Stomach (tissue), 9 donors: ENCODE results near the gene RABGAP1L. TPM values are rescaled to one million over a fixed set of nuclear protein-coding genes. Genes with fewer than 3 reads are reported as not detected.

ENCODE experiments used
- DNase-seq, 2 donors: peaks; one replicate each; pipeline versions ENCODE4 v3.0.0 to v3.0.0-alpha.2; 2013 to 2019
- H3K27ac ChIP-seq, 5 donors: fragments of 200-600 bp in 4 of 5; sonication (generic) in 4 of 5; one replicate each; pipeline ENCODE4 v1.5.1; 2013 to 2019; ENCODE audit warnings: mild to moderate bottlenecking in 1 of 5, moderate library complexity in 1 of 5
- H3K27me3 ChIP-seq, 3 donors: fragments of 200-600 bp; sonication (generic); one replicate each; pipeline ENCODE4 v1.5.1; 2017 to 2019; ENCODE audit warnings: mixed run types in 1 of 3
- H3K36me3 ChIP-seq, 4 donors: fragments of 200-600 bp; sonication (generic); 1 replicate in 3 of 4; 2 replicates in 1 of 4; pipeline ENCODE4 v1.5.1; 2016 to 2019
- H3K4me1 ChIP-seq, 4 donors: fragments of 200-600 bp; sonication (generic); one replicate each; pipeline ENCODE4 v1.5.1; 2016 to 2019
- H3K4me3 ChIP-seq, 4 donors: fragments of 200-600 bp; sonication (generic) in 3 of 4; one replicate each; pipeline ENCODE4 v1.5.1; 2016 to 2019; ENCODE audit warnings: mild to moderate bottlenecking in 1 of 4
- H3K9me3 ChIP-seq, 4 donors: fragments of 200-600 bp; sonication (generic); one replicate each; pipeline ENCODE4 v1.5.1; 2016 to 2019
- CTCF ChIP-seq, 7 experiments: fragments of 450-650 bp in 4 of 7; fragments of 200-600 bp in 3 of 7; sonication (generic) in 3 of 7; IDR thresholded peaks; one replicate each; pipeline ENCODE4 v1.5.1; 2016 to 2019; ENCODE audit warnings: antibody characterized with exemption in 7 of 7, control low read depth in 2 of 7, mild to moderate bottlenecking in 1 of 7
- EP300 ChIP-seq: sonication (generic); formaldehyde crosslinking; IDR thresholded peaks from one replicate; pipeline ENCODE4 v1.6.1; 2017; ENCODE audit warnings: antibody characterized with exemption
- POLR2A ChIP-seq, 4 donors: fragments of 450-650 bp; IDR thresholded peaks; one replicate each; pipeline ENCODE4 v1.6.1; 2016; ENCODE audit warnings: antibody characterized with exemption in 4 of 4, control low read depth in 2 of 4, mild to moderate bottlenecking in 1 of 4, moderate library complexity in 1 of 4
- POLR2AphosphoS5 ChIP-seq, 3 donors: sonication (generic); formaldehyde crosslinking; IDR thresholded peaks; one replicate each; pipeline ENCODE4 v1.6.1; 2016; ENCODE audit warnings: antibody characterized with exemption in 3 of 3
- WGBS, 5 donors: extraction: QIAGEN DNeasy Blood & Tissue Kit in 3 of 5; methylation state at CpG; one replicate each; pipeline versions ENCODE4 v1.1.5 to v1.1.7; 2013 to 2018; 5-methylcytosine and 5-hydroxymethylcytosine counted together
- intact Hi-C: fragments of 100-400 bp; cut with DNase I; formaldehyde crosslinking; loops from one replicate; pipeline ENCODE4 v1.15.1; 2023; ENCODE audit warnings: low total_unique reads
- polyA plus RNA-seq, 3 donors: library from polyadenylated mRNA; stranded (reverse); fragments of 200-250 nt; gene quantifications; one replicate each; pipeline ENCODE4 v1.2.3, GENCODE V29; 2013
- total RNA-seq, 5 donors: library from RNA; depleted of rRNA; stranded (reverse); fragments of >200 nt; gene quantifications; one replicate each; pipeline versions ENCODE4 v1.1.0 to v1.2.3, GENCODE V29; 2014 to 2016
- donor health status: healthy with polysubstance abuse.
- donor health status: Bipolar disorder and iron deficiency.
- donor health status: healthy.

The RABGAP1L gene
- total and polyA plus RNA-seq, 8 donors: 14.2 to 238 (median 57.9) TPM

- no peak for DNase-seq
- WGBS, 5 donors: 86 to 100% (median 100%) methylated on average over 1 of the region's 1 CpG
Observed at GRCh38 chr1:174322202-174322862, 163.0 kb downstream of the RABGAP1L start.

DNA sequence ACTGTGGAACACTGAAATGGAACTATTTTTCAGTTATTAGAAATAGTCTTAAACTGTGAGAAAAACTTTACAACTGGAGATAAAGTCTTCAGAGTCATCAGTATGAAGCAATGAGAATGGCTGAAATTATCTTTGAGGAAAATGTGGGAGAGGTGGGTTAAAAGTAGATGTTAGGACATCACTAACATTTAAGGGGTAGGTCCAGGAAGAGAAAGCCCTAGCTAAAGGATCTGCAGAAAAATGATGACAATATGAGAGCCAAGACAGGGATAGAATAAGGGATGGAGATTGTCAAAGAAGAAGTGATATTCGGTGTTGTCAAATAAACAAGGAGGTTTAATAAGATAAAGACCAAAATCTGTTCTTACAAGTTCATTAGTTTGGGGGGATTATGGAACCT, 165.2 kb downstream of the RABGAP1L start:
- no peak overlapping the region for H3K4me3 ChIP-seq
- H3K27me3 ChIP-seq: no peaks in the 10 kb centered on the region
- no peak for DNase-seq
- no peaks in the 10 kb centered on the region for H3K4me1 ChIP-seq
- H3K36me3 ChIP-seq: peaks cover 3 to 21% (median 15%) of the 10 kb centered on the region in 4 donors
- 88 to 98% (median 95%) methylated on average over 1 of the region's 1 CpG for WGBS, 5 donors
- TF ChIP-seq POLR2AphosphoS5 (IDR thresholded peaks at IDR 0.05) (no peak), POLR2A (IDR thresholded peaks at IDR 0.05) (no peak), EP300 (no peak), CTCF (IDR thresholded peaks at IDR 0.05) (no peak)
- no peak overlapping the region for H3K27ac ChIP-seq
- intact Hi-C loops: no loop called here
- peaks cover 0 to 43% (median 24%) of the 10 kb centered on the region in 4 donors for H3K9me3 ChIP-seq

More at GRCh38 chr1:174322202-174322862, 163.0 kb downstream of the RABGAP1L start:
- H3K27me3 ChIP-seq: no peaks in the 10 kb centered on the region
- H3K36me3 ChIP-seq: peaks cover 3 to 33% (median 23%) of the 10 kb centered on the region in 4 donors
- no peak for TF ChIP-seq EP300
- no peak for TF ChIP-seq POLR2A (IDR thresholded peaks at IDR 0.05)
- TF ChIP-seq CTCF (IDR thresholded peaks at IDR 0.05): no peak
- TF ChIP-seq POLR2AphosphoS5 (IDR thresholded peaks at IDR 0.05): no peak
- no peak overlapping the region for H3K27ac ChIP-seq
- H3K9me3 ChIP-seq: peaks cover 0 to 44% (median 26%) of the 10 kb centered on the region in 4 donors
- intact Hi-C loops: no loop called here
- H3K4me3 ChIP-seq: no peak overlapping the region
- no peaks in the 10 kb centered on the region for H3K4me1 ChIP-seq

- intact Hi-C loops: no loop called here
- no peaks in the 10 kb centered on the region for H3K4me1 ChIP-seq
- DNase-seq: no peak
- 57 to 77% (median 62%) methylated on average over 1 of the region's 1 CpG for WGBS, 5 donors
- H3K36me3 ChIP-seq: peaks cover 3 to 21% (median 14%) of the 10 kb centered on the region in 4 donors
- no peaks in the 10 kb centered on the region for H3K27me3 ChIP-seq
- peaks cover 0 to 43% (median 24%) of the 10 kb centered on the region in 4 donors for H3K9me3 ChIP-seq
- TF ChIP-seq CTCF (IDR thresholded peaks at IDR 0.05) (no peak), POLR2A (IDR thresholded peaks at IDR 0.05) (no peak), POLR2AphosphoS5 (IDR thresholded peaks at IDR 0.05) (no peak), EP300 (no peak)
- no peak overlapping the region for H3K4me3 ChIP-seq
- H3K27ac ChIP-seq: no peak overlapping the region
Observed at GRCh38 chr1:174324939-174325338, 165.6 kb downstream of the RABGAP1L start.

DNA sequence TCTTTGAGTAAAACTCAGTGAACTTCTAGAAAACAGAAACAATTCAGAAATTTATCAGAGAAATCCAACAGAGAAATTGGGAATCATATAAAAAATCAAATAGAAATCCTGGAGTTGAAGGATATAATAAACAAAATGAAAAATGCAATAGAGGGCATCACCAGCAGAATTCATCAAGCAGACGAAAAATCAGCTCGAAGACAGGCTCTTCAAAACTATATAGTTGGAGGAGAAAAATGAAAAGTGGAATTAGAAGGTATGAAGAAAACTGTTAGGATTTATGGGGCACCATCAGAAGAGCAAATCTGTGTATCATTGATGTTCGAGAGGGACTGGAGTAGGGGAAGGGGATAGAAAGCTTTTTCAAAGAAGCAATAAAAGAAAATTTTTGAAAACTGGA, 167.0 kb downstream of the RABGAP1L start:
- 96 to 99% (median 97%) methylated on average over 3 of the region's 3 CpGs for WGBS, 5 donors
- no peak for TF ChIP-seq EP300
- no peak for TF ChIP-seq POLR2AphosphoS5 (IDR thresholded peaks at IDR 0.05)
- no peak for TF ChIP-seq POLR2A (IDR thresholded peaks at IDR 0.05)
- no peak for TF ChIP-seq CTCF (IDR thresholded peaks at IDR 0.05)
- peaks cover 3 to 15% (median 8%) of the 10 kb centered on the region in 4 donors for H3K36me3 ChIP-seq
- intact Hi-C loops: no loop called here
- H3K27ac ChIP-seq: no peak overlapping the region
- DNase-seq: no peak
- H3K9me3 ChIP-seq: peaks cover 0 to 31% (median 16%) of the 10 kb centered on the region in 4 donors
- H3K4me3 ChIP-seq: no peak overlapping the region
- H3K27me3 ChIP-seq: no peaks in the 10 kb centered on the region
- H3K4me1 ChIP-seq: no peaks in the 10 kb centered on the region
